ENCODE data around the gene EIF4E3.

EIF4E3 gene

GRCh38 chr3:71650372-71650771, 74.8 kb downstream of the EIF4E3 start:
- DNase-seq: no peak
- H3K4me3 Mint-ChIP-seq: no peak overlapping the region
- peak overlapping the region; percentile 37 for H3K27ac Mint-ChIP-seq
- TF ChIP-seq, protein P1, sequence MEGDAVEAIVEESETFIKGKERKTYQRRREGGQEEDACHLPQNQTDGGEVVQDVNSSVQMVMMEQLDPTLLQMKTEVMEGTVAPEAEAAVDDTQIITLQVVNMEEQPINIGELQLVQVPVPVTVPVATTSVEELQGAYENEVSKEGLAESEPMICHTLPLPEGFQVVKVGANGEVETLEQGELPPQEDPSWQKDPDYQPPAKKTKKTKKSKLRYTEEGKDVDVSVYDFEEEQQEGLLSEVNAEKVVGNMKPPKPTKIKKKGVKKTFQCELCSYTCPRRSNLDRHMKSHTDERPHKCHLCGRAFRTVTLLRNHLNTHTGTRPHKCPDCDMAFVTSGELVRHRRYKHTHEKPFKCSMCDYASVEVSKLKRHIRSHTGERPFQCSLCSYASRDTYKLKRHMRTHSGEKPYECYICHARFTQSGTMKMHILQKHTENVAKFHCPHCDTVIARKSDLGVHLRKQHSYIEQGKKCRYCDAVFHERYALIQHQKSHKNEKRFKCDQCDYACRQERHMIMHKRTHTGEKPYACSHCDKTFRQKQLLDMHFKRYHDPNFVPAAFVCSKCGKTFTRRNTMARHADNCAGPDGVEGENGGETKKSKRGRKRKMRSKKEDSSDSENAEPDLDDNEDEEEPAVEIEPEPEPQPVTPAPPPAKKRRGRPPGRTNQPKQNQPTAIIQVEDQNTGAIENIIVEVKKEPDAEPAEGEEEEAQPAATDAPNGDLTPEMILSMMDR (IDR thresholded peaks at IDR 0.05): no peak
- no peaks in the 10 kb centered on the region for H3K36me3 Mint-ChIP-seq (ENCODE audit: low read depth)
- no peaks in the 10 kb centered on the region for H3K27me3 Mint-ChIP-seq (ENCODE audit: low read depth, poor library complexity)
- H3K4me1 Mint-ChIP-seq: peaks cover 59% of the 10 kb centered on the region
- no peaks in the 10 kb centered on the region for H3K9me3 Mint-ChIP-seq

- DNase-seq: no peak
- TF ChIP-seq, protein P1 (IDR thresholded peaks at IDR 0.05): no peak
- no peak overlapping the region for H3K27ac Mint-ChIP-seq
- H3K27me3 Mint-ChIP-seq (ENCODE audit: low read depth, poor library complexity): no peaks in the 10 kb centered on the region
- no peak overlapping the region for H3K4me3 Mint-ChIP-seq
- peaks cover 54% of the 10 kb centered on the region for H3K4me1 Mint-ChIP-seq
- no peaks in the 10 kb centered on the region for H3K36me3 Mint-ChIP-seq (ENCODE audit: low read depth)
- no peaks in the 10 kb centered on the region for H3K9me3 Mint-ChIP-seq
Measured at GRCh38 chr3:71649757-71650156, 75.4 kb downstream of the EIF4E3 start.

DNA sequence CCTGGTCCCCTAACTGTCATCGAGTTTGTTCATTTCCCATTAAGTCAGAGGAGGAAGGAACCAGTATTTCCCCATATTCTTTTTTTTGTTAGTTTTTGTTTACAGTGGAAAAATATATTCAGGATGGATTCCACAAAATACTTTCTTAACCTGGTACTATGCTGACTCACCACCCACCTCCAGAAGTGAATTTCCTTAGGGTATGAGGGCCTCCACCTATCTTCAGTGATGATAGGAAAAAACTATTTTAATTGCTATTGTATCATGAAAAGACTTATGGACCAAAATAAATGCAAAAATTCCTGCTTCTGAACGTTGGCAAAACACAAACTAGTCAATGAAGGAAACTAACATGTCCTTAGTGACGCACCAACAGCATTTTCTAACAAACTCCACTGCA, 77.5 kb downstream of the EIF4E3 start:
- Mint-ChIP-seq H3K4me3 (no peak overlapping the region), H3K27ac (no peak overlapping the region), H3K27me3 (ENCODE audit: low read depth, poor library complexity) (no peaks in the 10 kb centered on the region), H3K9me3 (no peaks in the 10 kb centered on the region), H3K36me3 (ENCODE audit: low read depth) (no peaks in the 10 kb centered on the region), H3K4me1 (peaks cover 34% of the 10 kb centered on the region)
- no peak for DNase-seq
- TF ChIP-seq, protein P1 (IDR thresholded peaks at IDR 0.05): no peak

- Mint-ChIP-seq H3K9me3 (no peaks in the 10 kb centered on the region), H3K4me1 (peaks cover 26% of the 10 kb centered on the region), H3K36me3 (ENCODE audit: low read depth) (no peaks in the 10 kb centered on the region), H3K27ac (no peak overlapping the region), H3K4me3 (no peak overlapping the region), H3K27me3 (ENCODE audit: low read depth, poor library complexity) (no peaks in the 10 kb centered on the region)
- DNase-seq: no peak
- TF ChIP-seq, protein P1 (IDR thresholded peaks at IDR 0.05): no peak
Measured at GRCh38 chr3:71646971-71647370, 78.2 kb downstream of the EIF4E3 start.

DNA sequence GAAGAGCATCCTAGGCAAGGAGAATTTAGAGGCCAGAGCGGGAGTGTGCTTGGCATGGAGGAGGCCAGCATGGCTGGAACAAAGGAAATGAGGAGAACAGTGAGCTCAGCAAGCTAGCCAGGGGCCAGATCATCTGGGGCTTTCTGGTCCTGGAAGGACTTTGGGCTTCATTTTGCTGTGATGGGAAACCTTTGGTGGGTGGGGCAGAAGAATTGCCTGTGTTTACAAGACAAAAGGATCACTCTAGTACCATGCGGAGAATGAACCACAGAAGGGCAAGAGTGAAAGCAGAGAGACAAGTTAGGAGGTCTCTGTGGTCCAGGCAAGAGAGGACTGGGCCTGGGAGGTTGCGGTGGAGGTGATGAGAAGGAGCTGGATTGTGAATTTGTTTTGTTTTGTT, 80.1 kb downstream of the EIF4E3 start:
- TF ChIP-seq, protein P1 (IDR thresholded peaks at IDR 0.05): no peak
- Mint-ChIP-seq H3K4me3 (no peak overlapping the region), H3K4me1 (peaks cover 23% of the 10 kb centered on the region), H3K27me3 (ENCODE audit: low read depth, poor library complexity) (no peaks in the 10 kb centered on the region), H3K27ac (no peak overlapping the region), H3K9me3 (no peaks in the 10 kb centered on the region), H3K36me3 (ENCODE audit: low read depth) (no peaks in the 10 kb centered on the region)
- no peak for DNase-seq

DNA sequence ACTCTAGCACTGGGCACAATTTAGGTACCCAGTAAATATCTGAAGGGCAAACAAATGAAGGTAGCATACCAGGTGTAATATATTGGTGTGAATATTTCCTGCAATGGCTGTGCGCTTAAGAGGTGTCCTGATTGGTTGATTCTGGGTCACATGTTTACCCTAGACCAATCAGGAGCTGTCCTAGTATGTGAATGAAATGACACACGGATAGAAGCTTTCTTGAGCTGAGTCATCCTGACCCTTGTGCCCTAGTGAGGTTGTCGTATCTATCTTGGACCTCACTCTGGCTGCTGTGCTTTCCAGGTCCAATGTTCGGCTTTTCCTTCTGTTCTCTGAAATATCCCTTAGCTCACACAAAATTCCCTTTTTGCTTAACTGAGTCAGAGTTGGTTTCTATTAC, 83.5 kb downstream of the EIF4E3 start:
- Mint-ChIP-seq H3K27ac (peak overlapping the region; percentile 68), H3K4me1 (peaks cover 19% of the 10 kb centered on the region), H3K36me3 (ENCODE audit: low read depth) (no peaks in the 10 kb centered on the region), H3K4me3 (no peak overlapping the region), H3K27me3 (ENCODE audit: low read depth, poor library complexity) (no peaks in the 10 kb centered on the region), H3K9me3 (no peaks in the 10 kb centered on the region)
- DNase-seq: no peak
- TF ChIP-seq, protein P1 (IDR thresholded peaks at IDR 0.05): no peak
